WI38 (cell line): ENCODE data around the gene MTCL3.

Source experiments
- H3K4me3 ChIP-seq: 2 replicates; pipeline ENCODE4 v1.5.1; 2011; ENCODE audit warnings: low read depth, mild to moderate bottlenecking, control low read depth, low read length
- CTCF ChIP-seq: IDR thresholded peaks from 2 replicates; pipeline ENCODE4 v1.5.1; 2012; ENCODE audit warnings: low read depth, mild to moderate bottlenecking, control low read depth, low read length

The MTCL3 gene

GRCh38 chr6:127482325-127482724, 36.8 kb downstream of the MTCL3 start:
- TF ChIP-seq CTCF: no peak
- no peak overlapping the region for H3K4me3 ChIP-seq

GRCh38 chr6:127481628-127482027, 37.5 kb downstream of the MTCL3 start:
- H3K4me3 ChIP-seq: no peak overlapping the region
- TF ChIP-seq CTCF: no peak

- TF ChIP-seq CTCF: no peak
- no peak overlapping the region for H3K4me3 ChIP-seq
These were observed 38.0 kb downstream of the MTCL3 start for GRCh38 chr6:127481111-127481510.

GRCh38 chr6:127477658-127478057, 41.5 kb downstream of the MTCL3 start:
- no peak for TF ChIP-seq CTCF
- H3K4me3 ChIP-seq: no peak overlapping the region

GRCh38 chr6:127475823-127476176, 43.3 kb downstream of the MTCL3 start:
- no peak for TF ChIP-seq CTCF

GRCh38 chr6:127475135-127475822, 43.9 kb downstream of the MTCL3 start:
- no peak for TF ChIP-seq CTCF
- H3K4me3 ChIP-seq: no peak overlapping the region

More at GRCh38 chr6:127475823-127476176, 43.3 kb downstream of the MTCL3 start:
- H3K4me3 ChIP-seq: no peak overlapping the region

- no peak overlapping the region for H3K4me3 ChIP-seq
- TF ChIP-seq CTCF: no peak
These were observed 47.5 kb downstream of the MTCL3 start for GRCh38 chr6:127471379-127472255.
